CD14-positive monocyte (primary cell): ENCODE data around the gene POLR2J. TPM values are rescaled to one million over a fixed set of nuclear protein-coding genes. Genes with fewer than 3 reads are reported as not detected.
A peak's percentile ranks its signal among the peaks of the same experiment; 100 is the strongest.
"Not testable (repeated sequence)": the region's sequence is repeated elsewhere in the genome, so short reads cannot be mapped to it uniquely, and the experiment has no call there.

Source experiments
- DNase-seq, 3 donors: peaks; one replicate each; pipeline ENCODE4 v3.0.0-alpha.2; 2011 to 2022
- H2AFZ ChIP-seq: 2 replicates; pipeline ENCODE4 v1.6.0; 2012; ENCODE audit warnings: mild to moderate bottlenecking, low read depth, low read length, inconsistent platforms; ENCODE audit not compliant: insufficient read depth, poor library complexity, severe bottlenecking
- H3K27ac ChIP-seq, 2 donors: 1 replicate in 1 of 2; 2 replicates in 1 of 2; pipeline ENCODE4 v1.5.1; 2012 to 2013; ENCODE audit warnings: low read length in 2 of 2, control low read depth in 1 of 2, inconsistent platforms in 1 of 2, low read depth in 1 of 2, mild to moderate bottlenecking in 1 of 2
- H3K27me3 ChIP-seq, 2 donors: one replicate each; pipeline versions ENCODE4 v1.6.0 to v1.6.1; 2011 to 2013; ENCODE audit warnings: low read length in 2 of 2; ENCODE audit not compliant: control insufficient read depth in 2 of 2, insufficient read depth in 2 of 2
- H3K36me3 ChIP-seq, 2 donors: replicated peaks in 1 of 2; 1 replicate in 1 of 2; 2 replicates in 1 of 2; pipeline versions ENCODE4 v1.5.1 to v1.6.1; 2012 to 2013; ENCODE audit warnings: low read length in 2 of 2, control low read depth in 1 of 2, inconsistent platforms in 1 of 2, mild to moderate bottlenecking in 1 of 2; ENCODE audit not compliant: insufficient read depth in 2 of 2, control insufficient read depth in 1 of 2
- H3K4me1 ChIP-seq, 2 donors: 1 replicate in 1 of 2; 2 replicates in 1 of 2; pipeline versions ENCODE4 v1.5.1 to v1.6.1; 2012 to 2013; ENCODE audit warnings: low read length in 2 of 2, control low read depth in 1 of 2, inconsistent platforms in 1 of 2, mild to moderate bottlenecking in 1 of 2, moderate library complexity in 1 of 2; ENCODE audit not compliant: insufficient read depth in 2 of 2, control insufficient read depth in 1 of 2
- H3K4me2 ChIP-seq: replicated peaks from 2 replicates; pipeline ENCODE3; 2012; ENCODE audit warnings: low read length, moderate library complexity, mild to moderate bottlenecking; ENCODE audit not compliant: poor library complexity, severe bottlenecking; ENCODE audit errors: extremely low read depth
- H3K4me3 ChIP-seq, 3 experiments: fragments of 200-600 bp in 1 of 3; sonication (generic) in 1 of 3; replicated peaks in 1 of 3; 1 replicate in 2 of 3; 2 replicates in 1 of 3; pipeline ENCODE4 v1.5.1; 2011 to 2013; ENCODE audit warnings: low read length in 3 of 3, mild to moderate bottlenecking in 3 of 3, control low read depth in 2 of 3, low read depth in 2 of 3, inconsistent platforms in 1 of 3, moderate library complexity in 1 of 3
- H3K79me2 ChIP-seq: 2 replicates; pipeline ENCODE4 v1.6.0; 2012; ENCODE audit warnings: mild to moderate bottlenecking, control low read depth, inconsistent platforms, low read length, moderate library complexity; ENCODE audit not compliant: insufficient read depth
- H3K9ac ChIP-seq: 2 replicates; pipeline ENCODE4 v1.6.0; 2017; ENCODE audit warnings: low read length, mild to moderate bottlenecking; ENCODE audit not compliant: insufficient read depth, poor library complexity, severe bottlenecking
- H3K9me3 ChIP-seq, 2 donors: replicated peaks in 1 of 2; 1 replicate in 1 of 2; 2 replicates in 1 of 2; pipeline versions ENCODE4 v1.5.1 to v1.6.1; 2012 to 2013; ENCODE audit warnings: low read length in 2 of 2, control low read depth in 1 of 2; ENCODE audit not compliant: control insufficient read depth in 1 of 2, insufficient read depth in 1 of 2
- H4K20me1 ChIP-seq: 2 replicates; pipeline ENCODE4 v1.6.0; 2012; ENCODE audit warnings: mild to moderate bottlenecking, low read length, control low read depth, moderate library complexity; ENCODE audit not compliant: insufficient read depth
- H3K27ac Mint-ChIP-seq, 7 donors: one replicate each; pipeline ENCODE4 v1.8.0; 2020; ENCODE audit warnings: mild to moderate bottlenecking in 7 of 7, mixed read lengths in 7 of 7, moderate library complexity in 6 of 7, inconsistent platforms in 2 of 7
- H3K27me3 Mint-ChIP-seq, 3 donors: one replicate each; pipeline ENCODE4 v1.8.0; 2021 to 2022; ENCODE audit warnings: low read depth in 3 of 3, mild to moderate bottlenecking in 3 of 3, mixed read lengths in 3 of 3, moderate library complexity in 3 of 3, inconsistent platforms in 1 of 3
- H3K36me3 Mint-ChIP-seq, 2 donors: one replicate each; pipeline ENCODE4 v1.8.0; 2020; ENCODE audit warnings: mixed read lengths in 2 of 2, inconsistent platforms in 1 of 2, mild to moderate bottlenecking in 1 of 2
- H3K4me1 Mint-ChIP-seq: one replicate; pipeline ENCODE4 v1.8.0; 2020; ENCODE audit warnings: mild to moderate bottlenecking, mixed read lengths
- H3K4me3 Mint-ChIP-seq, 2 donors: one replicate each; pipeline ENCODE4 v1.8.0; 2020; ENCODE audit warnings: mild to moderate bottlenecking in 2 of 2, mixed read lengths in 2 of 2, moderate library complexity in 1 of 2
- H3K9me3 Mint-ChIP-seq, 7 donors: one replicate each; pipeline ENCODE4 v1.8.0; 2020 to 2022; ENCODE audit warnings: mixed read lengths in 7 of 7, mild to moderate bottlenecking in 6 of 7, moderate library complexity in 6 of 7, inconsistent platforms in 2 of 7
- WGBS: methylation state at CpG from one replicate; pipeline ENCODE4 v1.1.5; 2013; ENCODE audit warnings: missing lambda C conversion rate; ENCODE audit not compliant: insufficient coverage; 5-methylcytosine and 5-hydroxymethylcytosine counted together
- intact Hi-C, 2 donors: fragments of 100-400 bp; cut with micrococcal nuclease; formaldehyde crosslinking; loops; one replicate each; pipeline versions ENCODE4 v1.15.0 to v1.15.1; 2023
- polyA minus RNA-seq: library from RNA; depleted of rRNA, polyadenylated mRNA; stranded (reverse); fragments of >200 nt; gene quantifications from 2 replicates; pipeline ENCODE4 v1.2.3, GENCODE V29; 2012
- polyA plus RNA-seq, 3 donors: library from polyadenylated mRNA; depleted of rRNA in 1 of 3; unstranded in 2 of 3; stranded (reverse) in 1 of 3; fragments of 300-500 nt in 2 of 3; fragments of >200 nt in 1 of 3; fragmentation: Illumina TruSeq in 2 of 3; gene quantifications; 1 replicate in 2 of 3; 2 replicates in 1 of 3; pipeline ENCODE4 v1.2.3, GENCODE V29; 2012 to 2021
- total RNA-seq, 12 experiments: library from RNA in 1 of 12; stranded (reverse) in 1 of 12; fragments of 120-200 nt in 1 of 12; gene quantifications; one replicate each; pipeline ENCODE4 v1.2.4 and lab custom pipeline; 2013 to 2026; ENCODE audit warnings: mixed read lengths in 6 of 12, inconsistent platforms in 1 of 12

The POLR2J gene
- total RNA-seq (2013), result 53.6 TPM
- polyA plus RNA-seq, result 100 to 1,000 TPM in 1 of 3 donors, 10 to 100 TPM in 2; 65.7 to 104 (median 85.0) TPM
- 28.0 and 51.9 TPM in 2 replicates for polyA minus RNA-seq
- total RNA-seq (lab: John Stamatoyannopoulos, UW), result 5.4 to 13.7 (median 8.4) reads per million in 11 experiments

GRCh38 chr7:102478314-102479208 lies at the start of gene POLR2J:
Gene POLR2J (minus strand): TSS chr7:102478922. CDS start chr7:102478860, 62 bp downstream.
- H3K4me1 ChIP-seq, intact Hi-C loops, H4K20me1 ChIP-seq, H3K36me3 Mint-ChIP-seq, H3K27me3 Mint-ChIP-seq, H3K9me3 ChIP-seq, H3K4me2 ChIP-seq, H3K9me3 Mint-ChIP-seq, H3K4me1 Mint-ChIP-seq, H3K79me2 ChIP-seq, H3K27ac ChIP-seq, H3K27me3 ChIP-seq, H3K36me3 ChIP-seq: not testable (repeated sequence)
- Histone ChIP-seq H2AFZ (peak within 1 kb of the TSS; percentile 56), H3K9ac (peak within 1 kb of the TSS; percentile 51), H3K4me3 (peak within 1 kb of the TSS; percentile 41 to 46 (median 44))
- H3K4me3 Mint-ChIP-seq, result peak within 1 kb of the TSS; percentile 92 to 93
- H3K27ac Mint-ChIP-seq, result peak within 1 kb of the TSS; percentile 82 to 96 (median 88)
- peak; percentile 29 to 69 (median 64) for DNase-seq
- 0% methylated on average over 23 of the region's 72 CpGs for WGBS

DNA sequence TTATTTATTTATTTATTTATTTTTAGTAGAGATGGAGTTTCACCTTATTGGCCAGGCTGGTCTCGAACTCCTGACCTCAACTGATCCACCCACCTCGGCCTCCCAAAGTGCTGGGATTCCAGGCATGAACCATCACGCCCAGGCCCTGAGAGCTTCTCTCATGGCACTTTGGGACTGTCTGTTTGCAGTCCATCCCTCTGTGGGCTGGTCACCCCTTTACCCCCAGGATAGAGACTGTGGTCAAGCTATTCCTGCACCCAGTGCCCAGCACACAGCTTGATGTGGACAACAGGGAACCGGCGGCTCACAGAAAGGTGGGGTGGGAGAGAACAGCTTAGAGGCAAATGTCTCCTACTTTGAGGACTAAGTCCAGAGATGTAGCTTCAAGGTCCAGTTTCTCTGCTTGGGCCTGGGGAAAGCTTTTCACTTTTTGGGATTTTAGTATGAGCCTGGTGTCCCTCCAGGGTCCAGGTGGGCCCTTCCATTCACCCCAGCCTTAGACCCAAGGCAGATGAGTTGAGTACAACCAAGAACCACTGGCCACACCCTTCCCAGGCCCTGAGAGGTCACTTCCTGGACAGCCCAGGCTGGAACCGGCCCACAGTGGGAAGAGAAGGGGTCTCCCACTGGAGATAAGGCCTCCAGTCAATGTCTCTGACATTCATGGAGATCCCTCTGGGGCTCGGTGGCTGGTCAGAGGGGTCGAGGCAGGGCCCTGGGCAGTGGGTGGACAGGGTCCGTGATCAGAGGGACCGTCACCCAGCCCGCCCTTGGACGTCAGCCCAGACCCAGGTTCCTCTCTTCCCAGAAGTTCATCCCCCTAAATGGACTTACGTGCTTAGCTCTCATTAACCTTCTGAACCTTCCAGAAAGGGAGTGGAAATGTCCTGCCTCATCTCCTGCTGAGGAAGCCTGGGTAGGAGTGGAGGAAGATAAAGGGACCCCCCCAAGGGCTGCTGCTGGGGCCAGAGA lies 49.4 kb upstream of the POLR2J start:
- H3K36me3 Mint-ChIP-seq, H3K27ac ChIP-seq, H3K27me3 Mint-ChIP-seq, H3K9ac ChIP-seq, H3K79me2 ChIP-seq, intact Hi-C loops, H3K27me3 ChIP-seq, H3K4me3 Mint-ChIP-seq, H4K20me1 ChIP-seq, H3K4me3 ChIP-seq, DNase-seq, H2AFZ ChIP-seq, H3K4me2 ChIP-seq, H3K9me3 ChIP-seq, H3K36me3 ChIP-seq, H3K9me3 Mint-ChIP-seq, H3K4me1 ChIP-seq, H3K27ac Mint-ChIP-seq, H3K4me1 Mint-ChIP-seq: not testable (repeated sequence)
- no CpG with 5 or more reads among the region's 13 CpGs for whole genome bisulfite sequencing

GRCh38 chr7:102527182-102527581 lies 48.5 kb upstream of the POLR2J start:
- not testable (repeated sequence) for DNase-seq, H3K4me3 Mint-ChIP-seq
- no CpG with 5 or more reads among the region's 8 CpGs for WGBS

GRCh38 chr7:102524803-102525202 lies 46.1 kb upstream of the POLR2J start:
- H3K36me3 Mint-ChIP-seq, H3K27ac Mint-ChIP-seq, H3K4me1 Mint-ChIP-seq, H3K36me3 ChIP-seq, H3K27me3 Mint-ChIP-seq, DNase-seq, H3K4me3 Mint-ChIP-seq, H3K9me3 Mint-ChIP-seq, H3K4me2 ChIP-seq, H3K4me1 ChIP-seq, H3K4me3 ChIP-seq, H3K27ac ChIP-seq, H3K79me2 ChIP-seq, H3K9me3 ChIP-seq, H3K9ac ChIP-seq, intact Hi-C loops, H4K20me1 ChIP-seq, H2AFZ ChIP-seq, H3K27me3 ChIP-seq: not testable (repeated sequence)
- no CpG with 5 or more reads among the region's 2 CpGs for WGBS

More at GRCh38 chr7:102527182-102527581, 48.5 kb upstream of the POLR2J start:
- intact Hi-C loops, H3K36me3 ChIP-seq, H3K4me1 Mint-ChIP-seq, H3K9ac ChIP-seq, H3K36me3 Mint-ChIP-seq, H3K9me3 ChIP-seq, H2AFZ ChIP-seq, H3K27ac ChIP-seq, H3K27me3 ChIP-seq, H3K4me3 ChIP-seq, H3K79me2 ChIP-seq, H3K4me1 ChIP-seq, H3K27me3 Mint-ChIP-seq, H4K20me1 ChIP-seq, H3K4me2 ChIP-seq, H3K9me3 Mint-ChIP-seq, H3K27ac Mint-ChIP-seq: not testable (repeated sequence)
